K562 (cell line): ENCODE measurements around the gene TMEM150A. TPM values are rescaled to one million over a fixed set of nuclear protein-coding genes. Genes with fewer than 3 reads are reported as not detected.

Experiments used
- ARNT ChIP-seq, 2 experiments: fragments of 450-650 bp; IDR thresholded peaks; 2 replicates each; pipeline ENCODE4 v1.6.1; 2016; ENCODE audit warnings: mild to moderate bottlenecking in 1 of 2
- GTF3C2 ChIP-seq: IDR thresholded peaks from 3 replicates; pipeline ENCODE4 v1.6.1; 2011; ENCODE audit warnings: borderline replicate concordance, mild to moderate bottlenecking, moderate library complexity; ENCODE audit not compliant: insufficient read length; ENCODE audit errors: extremely low read depth
- HNRNPLL ChIP-seq: fragments of 200-400 bp; formaldehyde crosslinking; IDR thresholded peaks from 2 replicates; pipeline ENCODE4 v1.6.1; 2017; ENCODE audit warnings: low read length, low read depth, mild to moderate bottlenecking; ENCODE audit not compliant: poor library complexity, severe bottlenecking
- NELFE ChIP-seq: IDR thresholded peaks from 2 replicates; pipeline ENCODE4 v1.6.1; 2011; ENCODE audit warnings: mild to moderate bottlenecking; ENCODE audit not compliant: insufficient read depth, insufficient read length
- POLR2A ChIP-seq: fragments of 450-650 bp; conservative IDR thresholded peaks from 2 replicates; pipeline ENCODE4 v1.6.1; 2016
- REST ChIP-seq, 2 experiments: fragments of 450-650 bp; formaldehyde crosslinking in 1 of 2; IDR thresholded peaks; 2 replicates each; pipeline versions ENCODE4 v1.4.0 to v1.6.1; 2014 to 2020; ENCODE audit warnings: mild to moderate bottlenecking in 2 of 2, borderline replicate concordance in 1 of 2, low read depth in 1 of 2
- SFPQ ChIP-seq: fragments of 200-400 bp; formaldehyde crosslinking; IDR thresholded peaks from 2 replicates; pipeline ENCODE4 v1.6.1; 2017; ENCODE audit warnings: mild to moderate bottlenecking, low read depth, low read length, moderate library complexity
- STAT5A ChIP-seq: IDR thresholded peaks from 2 replicates; pipeline ENCODE4 v1.6.1; 2012; ENCODE audit warnings: low read length, inconsistent platforms, borderline replicate concordance
- TBL1XR1 ChIP-seq, 2 experiments: IDR thresholded peaks; 2 replicates each; pipeline ENCODE4 v1.6.1; 2012; ENCODE audit warnings: improper control_type of control experiment in 2 of 2, low read length in 2 of 2, mild to moderate bottlenecking in 1 of 2
- ZBTB9 ChIP-seq: fragments of 450-650 bp; formaldehyde crosslinking; IDR thresholded peaks from 2 replicates; pipeline ENCODE4 v1.4.0; 2020; ENCODE audit warnings: mild to moderate bottlenecking, moderate library complexity
- polyA plus RNA-seq, 8 experiments: library from polyadenylated mRNA; depleted of rRNA in 4 of 8; stranded (reverse) in 5 of 8; unstranded in 3 of 8; fragments of >200 nt; fragmentation: Nextera tagmentation in 2 of 8; fragmentation: Illumina TruSeq in 1 of 8; extraction: Ambion mirVana in 2 of 8; extraction: Trizol in 1 of 8; gene quantifications; 2 replicates each; pipeline versions ENCODE4 v1.2.1 to v1.2.3, GENCODE V29; 2011 to 2014; ENCODE audit warnings: inconsistent platforms in 1 of 8, missing spikeins in 1 of 8
- total RNA-seq, 7 experiments: library from RNA; depleted of rRNA in 6 of 7; stranded (reverse); fragments of >200 nt in 6 of 7; fragmentation: Illumina TruSeq in 2 of 7; extraction: Trizol in 2 of 7; gene quantifications; 2 replicates each; pipeline versions ENCODE4 v1.2.1 to v1.2.3, GENCODE V29; 2011 to 2021; ENCODE audit warnings: low replicate concordance in 1 of 7

The TMEM150A gene
- total and polyA plus RNA-seq, 9 of the 15 experiments (the other 6 are each of a cell fraction or from before 2014, with no cell fraction given), result 3.9 to 17.1 (median 8.4) TPM

- TF ChIP-seq REST (IDR thresholded peaks at IDR 0.05; ENCODE audit: borderline replicate concordance) (no peak), REST (CRISPR knock-in tag; IDR thresholded peaks at IDR 0.05; ENCODE audit: low read depth) (peak; percentile 35; the same call in 1 of the 2 replicates), STAT5A (no peak; the same call in 1 of the 2 replicates), GTF3C2 (no peak), ZBTB9 (CRISPR knock-in tag) (peak; percentile 47; the same call in 1 of the 2 replicates), TBL1XR1 (IDR thresholded peaks at IDR 0.05; ENCODE audit: low read length in 2 of 2) (peak in 1 of 2 experiments; percentile 31; a peak in 2 of 4 replicates), ARNT (IDR thresholded peaks at IDR 0.05) (peak in 1 of 2 experiments; percentile 21; a peak in 2 of 4 replicates), POLR2A (0 out of 2 replicates have a peak, but pooled peaks have one; percentile 37), SFPQ (no peak), NELFE (no peak), HNRNPLL (no peak)
Observed at GRCh38 chr2:85584857-85585780, 17.4 kb downstream of the TMEM150A start (continued).
